Measurements from ENCODE around the gene ABLIM2. TPM values are rescaled to one million over a fixed set of nuclear protein-coding genes. Genes with fewer than 3 reads are reported as not detected.

The ABLIM2 gene
- total RNA-seq, 1 experiment from 2014 or later = 1.0 TPM

DNA sequence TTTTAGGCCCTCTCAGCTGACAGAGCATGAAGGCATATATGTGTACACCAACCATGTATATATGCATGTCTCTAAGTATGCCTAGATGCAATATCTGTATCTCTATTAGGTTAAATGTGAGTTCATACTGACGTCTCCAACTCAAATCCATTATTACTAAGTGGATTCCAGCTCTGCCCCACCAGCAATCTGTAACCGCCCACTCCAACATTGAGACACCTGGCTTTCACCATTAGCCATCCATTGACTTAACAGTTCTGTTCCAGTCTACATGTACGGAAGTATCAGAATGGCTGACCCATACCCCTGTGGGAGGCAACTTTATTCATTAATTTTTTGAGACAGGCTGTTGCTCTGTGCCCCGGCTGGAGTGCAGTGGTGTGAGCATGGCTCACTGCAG lies 25.4 kb upstream of the ABLIM2 start:
- no peak overlapping the region for H3K56ac ChIP-seq (ENCODE audit: insufficient read length, low read depth, low read length)
- H3K27ac ChIP-seq (ENCODE audit: insufficient read length, low read depth, low read length) = no peak overlapping the region
- H2AFZ ChIP-seq (ENCODE audit: low read length) = no peak overlapping the region
- no peaks in the 10 kb centered on the region for H3K27me3 ChIP-seq (ENCODE audit: insufficient read depth, low read length)
- no peak overlapping the region for H4K91ac ChIP-seq (ENCODE audit: insufficient read length, low read depth, low read length)
- Mint-ChIP-seq H3K4me1 (peaks cover 4 to 5% of the 10 kb centered on the region in 2 experiments; a peak in 2 of 4 replicates), H3K36me3 (ENCODE audit: insufficient read depth in 1 of 3, low read depth in 3 of 3) (no peaks in the 10 kb centered on the region), H3K4me3 (no peak overlapping the region; a peak in 1 of 5 replicates), H3K27ac (no peak overlapping the region; a peak in 1 of 7 replicates), H3K27me3 (ENCODE audit: low read depth) (peaks cover 2% of the 10 kb centered on the region; the same call in 1 of the 2 replicates), H3K9me3 (peaks cover 4% of the 10 kb centered on the region in 2 experiments; a peak in 2 of 5 replicates)
- no peak overlapping the region for H4K5ac ChIP-seq (ENCODE audit: insufficient read length, low read depth, low read length)
- no peak overlapping the region for H2BK120ac ChIP-seq (ENCODE audit: low read depth, low read length, poor library complexity, severe bottlenecking)
- H2BK20ac ChIP-seq (ENCODE audit: low read depth, low read length, poor library complexity, severe bottlenecking) = no peak overlapping the region
- no peak overlapping the region for H3K4ac ChIP-seq (ENCODE audit: low read depth, low read length)
- no peak overlapping the region for H3K14ac ChIP-seq (ENCODE audit: insufficient read depth, low read length)
- no CpG with 5 or more reads among the region's 4 CpGs for WGBS (ENCODE audit: extremely low coverage, insufficient read length, low lambda C conversion rate)
- H3K4me1 ChIP-seq (ENCODE audit: insufficient read depth, low read length) = no peaks in the 10 kb centered on the region
- no peak for DNase-seq
- no peak overlapping the region for H3K4me2 ChIP-seq (ENCODE audit: insufficient read depth, insufficient read length, low read length)
- H2AK5ac ChIP-seq (ENCODE audit: insufficient read length, low read length) = no peak overlapping the region
- H3K79me2 ChIP-seq (ENCODE audit: insufficient read depth, low read length) = no peaks in the 10 kb centered on the region
- no peak overlapping the region for H2BK12ac ChIP-seq (ENCODE audit: insufficient read length, low read depth, low read length)
- no peak overlapping the region for H3T11ph ChIP-seq (ENCODE audit: low read length)
- no peaks in the 10 kb centered on the region for H3K23me2 ChIP-seq (ENCODE audit: insufficient read length, low read depth, low read length, poor library complexity, severe bottlenecking)
- no peaks in the 10 kb centered on the region for H3K9me3 ChIP-seq (ENCODE audit: control insufficient read depth, low read depth, low read length)
- H3K9ac ChIP-seq (ENCODE audit: extremely low read depth, insufficient read length, low read length) = no peak overlapping the region
- H3K79me1 ChIP-seq (ENCODE audit: insufficient read depth, low read depth, low read length, poor library complexity, severe bottlenecking) = no peaks in the 10 kb centered on the region
- H2BK15ac ChIP-seq (ENCODE audit: low read depth, low read length) = no peak overlapping the region
- H2BK5ac ChIP-seq (ENCODE audit: insufficient read length, low read length) = no peak overlapping the region
- H4K8ac ChIP-seq (replicated peaks; ENCODE audit: insufficient read length, low read depth, low read length) = no peak overlapping the region
- no peak overlapping the region for H3K18ac ChIP-seq (ENCODE audit: insufficient read length, low read depth, low read length)
- H4K20me1 ChIP-seq (ENCODE audit: control insufficient read depth, insufficient read depth, insufficient read length) = no peaks in the 10 kb centered on the region
- TF ChIP-seq, protein P1, sequence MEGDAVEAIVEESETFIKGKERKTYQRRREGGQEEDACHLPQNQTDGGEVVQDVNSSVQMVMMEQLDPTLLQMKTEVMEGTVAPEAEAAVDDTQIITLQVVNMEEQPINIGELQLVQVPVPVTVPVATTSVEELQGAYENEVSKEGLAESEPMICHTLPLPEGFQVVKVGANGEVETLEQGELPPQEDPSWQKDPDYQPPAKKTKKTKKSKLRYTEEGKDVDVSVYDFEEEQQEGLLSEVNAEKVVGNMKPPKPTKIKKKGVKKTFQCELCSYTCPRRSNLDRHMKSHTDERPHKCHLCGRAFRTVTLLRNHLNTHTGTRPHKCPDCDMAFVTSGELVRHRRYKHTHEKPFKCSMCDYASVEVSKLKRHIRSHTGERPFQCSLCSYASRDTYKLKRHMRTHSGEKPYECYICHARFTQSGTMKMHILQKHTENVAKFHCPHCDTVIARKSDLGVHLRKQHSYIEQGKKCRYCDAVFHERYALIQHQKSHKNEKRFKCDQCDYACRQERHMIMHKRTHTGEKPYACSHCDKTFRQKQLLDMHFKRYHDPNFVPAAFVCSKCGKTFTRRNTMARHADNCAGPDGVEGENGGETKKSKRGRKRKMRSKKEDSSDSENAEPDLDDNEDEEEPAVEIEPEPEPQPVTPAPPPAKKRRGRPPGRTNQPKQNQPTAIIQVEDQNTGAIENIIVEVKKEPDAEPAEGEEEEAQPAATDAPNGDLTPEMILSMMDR (conservative IDR thresholded peaks at IDR 0.05) = no peak
- H3K23ac ChIP-seq (ENCODE audit: insufficient read length, low read depth, low read length) = no peak overlapping the region
